Measurements from ENCODE around the gene REEP3.

DNA sequence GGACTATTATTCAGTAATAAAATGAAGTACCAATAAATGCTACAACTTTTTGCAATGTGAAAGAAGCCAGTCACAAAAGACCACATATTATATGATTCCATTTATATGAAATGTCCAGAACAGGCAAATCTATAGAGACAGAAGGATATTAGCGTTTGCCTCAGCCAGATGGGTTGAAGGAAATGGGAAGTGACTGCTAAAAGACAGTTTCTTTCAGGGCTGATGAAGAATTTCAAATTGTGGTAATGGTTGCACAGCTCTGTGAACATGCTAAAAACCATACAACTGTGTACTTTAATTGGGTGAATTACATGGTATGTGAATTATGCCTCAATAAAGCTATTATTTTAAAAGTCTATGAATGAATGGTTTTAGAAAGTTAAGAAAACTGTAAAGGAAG, 23.9 kb upstream of the REEP3 start:
- TF ChIP-seq, protein P1, sequence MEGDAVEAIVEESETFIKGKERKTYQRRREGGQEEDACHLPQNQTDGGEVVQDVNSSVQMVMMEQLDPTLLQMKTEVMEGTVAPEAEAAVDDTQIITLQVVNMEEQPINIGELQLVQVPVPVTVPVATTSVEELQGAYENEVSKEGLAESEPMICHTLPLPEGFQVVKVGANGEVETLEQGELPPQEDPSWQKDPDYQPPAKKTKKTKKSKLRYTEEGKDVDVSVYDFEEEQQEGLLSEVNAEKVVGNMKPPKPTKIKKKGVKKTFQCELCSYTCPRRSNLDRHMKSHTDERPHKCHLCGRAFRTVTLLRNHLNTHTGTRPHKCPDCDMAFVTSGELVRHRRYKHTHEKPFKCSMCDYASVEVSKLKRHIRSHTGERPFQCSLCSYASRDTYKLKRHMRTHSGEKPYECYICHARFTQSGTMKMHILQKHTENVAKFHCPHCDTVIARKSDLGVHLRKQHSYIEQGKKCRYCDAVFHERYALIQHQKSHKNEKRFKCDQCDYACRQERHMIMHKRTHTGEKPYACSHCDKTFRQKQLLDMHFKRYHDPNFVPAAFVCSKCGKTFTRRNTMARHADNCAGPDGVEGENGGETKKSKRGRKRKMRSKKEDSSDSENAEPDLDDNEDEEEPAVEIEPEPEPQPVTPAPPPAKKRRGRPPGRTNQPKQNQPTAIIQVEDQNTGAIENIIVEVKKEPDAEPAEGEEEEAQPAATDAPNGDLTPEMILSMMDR (IDR thresholded peaks at IDR 0.05) = no peak
- TF ChIP-seq POLR2A (IDR thresholded peaks at IDR 0.05) = no peak

All from body of pancreas (tissue), 4 donors.